NCI-H1417 treated with DMSO at 0.1 percent for 48 hours (cell line): ENCODE measurements around the gene C19orf25.
"Not testable (repeated sequence)": the region's sequence is repeated elsewhere in the genome, so short reads cannot be mapped to it uniquely, and the experiment has no call there.

Source experiments
- DNase-seq: peaks from one replicate; lab custom pipeline; 2025; lab: John Stamatoyannopoulos, UW

Gene C19orf25

GRCh38 chr19:1512671-1513498 is 33.9 kb upstream of the C19orf25 start, which contains the start of gene ADAMTSL5:
Gene ADAMTSL5, minus strand, starts transcription at chr19:1513019. Its CDS starts 2,076 bp downstream, at chr19:1510943.
- no peak for DNase-seq

GRCh38 chr19:1511318-1512317 is 32.6 kb upstream of the C19orf25 start:
- DNase-seq, result no peak

DNA sequence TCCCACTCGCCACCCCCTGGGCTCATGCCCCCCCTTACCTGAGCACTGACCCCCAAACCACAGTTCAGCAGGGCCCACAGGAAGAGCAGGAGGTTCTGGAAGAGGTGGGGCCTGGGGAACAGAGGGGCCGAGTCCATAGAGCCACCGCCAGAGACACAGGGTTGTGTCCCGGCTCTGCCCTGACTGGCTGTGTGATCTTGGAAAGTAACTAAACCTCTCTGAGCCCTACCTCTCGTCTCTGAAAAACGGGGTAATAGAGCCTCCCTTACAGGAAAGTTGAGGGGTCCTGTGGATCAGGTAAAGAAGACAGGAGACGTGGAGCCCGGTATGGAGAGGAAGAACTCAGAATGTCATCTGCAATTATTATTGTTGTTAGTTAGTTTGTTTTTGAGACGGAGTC is 31.8 kb upstream of the C19orf25 start:
- no peak for DNase-seq

GRCh38 chr19:1510442-1510806 is 31.4 kb upstream of the C19orf25 start:
- no peak for DNase-seq

DNA sequence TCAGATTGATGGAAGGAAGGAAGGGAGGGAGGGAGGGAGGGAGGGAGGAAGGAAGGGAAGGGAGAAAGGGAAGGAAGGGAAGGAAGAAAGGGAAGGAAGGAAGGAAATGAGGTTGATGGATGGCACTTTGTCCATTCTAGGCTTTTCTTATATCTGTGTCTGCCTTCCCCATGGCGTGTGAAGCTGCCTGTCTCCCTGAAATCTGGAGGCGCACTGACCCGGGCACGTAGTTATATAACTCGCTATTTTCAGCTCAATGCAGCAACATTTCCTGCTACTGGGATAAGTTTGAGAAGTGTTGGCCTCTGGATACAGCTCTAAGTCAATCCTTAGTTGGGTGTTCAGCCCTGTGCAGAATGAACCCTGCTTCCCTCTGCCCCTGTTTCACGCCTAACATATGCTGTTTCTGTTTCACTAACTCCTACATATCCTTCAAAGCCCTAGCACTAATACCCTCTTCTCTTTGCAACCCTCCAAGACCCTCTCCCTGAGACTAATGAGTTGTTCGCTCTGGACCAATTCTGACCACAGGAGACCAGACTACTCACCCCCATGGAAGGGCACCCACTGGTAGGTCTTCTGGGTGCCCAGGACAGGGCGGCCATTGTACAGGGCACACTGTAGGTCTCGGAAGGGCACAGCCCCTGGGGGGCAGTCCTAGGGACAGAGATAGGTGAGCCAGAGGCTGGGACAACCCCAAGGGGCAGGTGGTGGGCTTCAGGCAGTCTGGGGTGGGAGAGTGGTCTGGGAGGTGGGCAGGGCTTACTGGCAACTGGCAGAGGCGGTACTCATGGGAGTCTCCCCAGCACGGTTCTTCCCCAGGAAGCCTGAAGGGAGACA is 30.8 kb upstream of the C19orf25 start:
- no peak for DNase-seq

DNA sequence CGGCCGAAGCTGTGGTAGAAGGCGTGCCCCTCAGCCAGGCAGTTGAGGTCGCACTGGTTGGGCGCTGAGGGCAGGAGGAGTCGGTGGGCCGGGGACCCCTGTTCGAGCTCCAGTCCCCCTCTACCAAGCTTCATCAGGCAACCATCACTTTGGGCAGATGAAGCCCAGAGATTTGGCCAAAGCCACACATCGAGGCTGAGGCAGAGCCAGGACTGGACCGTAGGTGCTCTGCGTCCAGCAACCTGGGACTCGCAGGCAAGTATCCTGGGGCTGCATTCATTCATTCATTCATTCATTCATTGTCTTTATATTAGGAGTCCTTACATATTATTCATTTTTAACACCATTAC is 29.5 kb upstream of the C19orf25 start:
- no peak for DNase-seq

- DNase-seq, result peak; percentile 92
Observed at GRCh38 chr19:1507763-1508506, 28.9 kb upstream of the C19orf25 start.

GRCh38 chr19:1507192-1507660 is 28.2 kb upstream of the C19orf25 start:
- DNase-seq, result no peak

DNA sequence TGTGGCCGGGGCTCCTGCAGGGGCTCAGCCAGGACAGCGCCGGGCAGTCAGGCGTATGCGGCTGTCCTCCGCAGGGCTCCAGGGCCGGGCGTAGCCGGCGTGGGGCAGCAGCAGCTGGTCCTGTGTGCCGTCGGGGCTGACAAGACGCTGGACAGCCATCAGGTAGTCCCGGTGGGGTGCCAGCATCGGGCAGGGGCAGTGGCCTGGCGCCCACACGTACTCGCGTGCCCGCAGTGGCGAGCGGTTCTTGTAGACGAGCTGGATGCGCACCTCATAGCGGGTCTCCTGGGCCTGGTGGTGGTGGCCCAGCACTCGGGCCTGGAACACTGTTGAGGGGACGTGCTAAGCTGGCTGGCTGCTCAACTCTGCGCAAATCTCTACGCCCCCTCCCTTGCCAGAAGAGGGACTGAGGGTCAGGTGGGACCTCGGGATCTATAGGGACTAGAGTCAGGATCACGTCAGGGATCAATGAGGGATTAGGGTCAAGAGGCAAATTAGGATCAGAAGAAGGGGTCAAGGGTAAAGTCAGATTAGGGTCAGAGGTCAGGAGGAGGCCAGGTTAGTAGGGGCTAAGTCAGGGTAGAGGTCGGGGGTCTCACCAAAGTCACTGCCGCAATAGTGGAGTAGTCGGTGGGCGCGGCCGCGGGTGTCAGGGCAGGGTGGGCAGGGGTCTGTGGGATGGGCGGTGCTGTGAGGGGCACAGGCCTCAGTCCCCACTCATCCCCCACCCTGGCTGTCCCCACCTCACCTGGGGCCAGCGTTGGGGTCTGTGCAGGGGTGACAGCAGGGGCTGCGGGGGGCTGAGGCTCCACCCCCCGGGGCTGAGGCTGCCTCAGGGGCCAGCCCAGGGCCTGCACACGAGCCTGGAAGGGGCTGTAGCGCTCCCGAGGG is 27.2 kb upstream of the C19orf25 start:
- no peak for DNase-seq

DNA sequence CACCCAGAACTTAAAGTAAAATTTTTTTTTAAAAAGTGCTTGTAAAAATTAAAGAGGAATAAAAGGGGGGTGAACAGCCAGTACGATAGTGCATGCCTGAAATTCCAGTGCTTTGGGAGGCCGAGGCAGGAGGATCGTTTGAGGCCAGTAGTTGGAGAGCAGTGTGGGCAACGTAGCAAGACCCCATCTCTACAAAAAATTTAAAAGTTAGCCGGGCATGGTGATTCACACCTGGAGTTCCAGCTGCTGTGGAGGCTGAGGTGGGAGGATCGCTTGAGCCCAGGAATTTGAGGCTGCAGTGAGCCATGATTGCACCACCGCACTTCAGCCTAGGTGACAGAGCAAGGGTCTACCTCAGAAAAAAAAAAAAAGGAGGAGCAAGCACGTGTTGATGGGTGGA is 26.0 kb upstream of the C19orf25 start:
- DNase-seq, result no peak

DNA sequence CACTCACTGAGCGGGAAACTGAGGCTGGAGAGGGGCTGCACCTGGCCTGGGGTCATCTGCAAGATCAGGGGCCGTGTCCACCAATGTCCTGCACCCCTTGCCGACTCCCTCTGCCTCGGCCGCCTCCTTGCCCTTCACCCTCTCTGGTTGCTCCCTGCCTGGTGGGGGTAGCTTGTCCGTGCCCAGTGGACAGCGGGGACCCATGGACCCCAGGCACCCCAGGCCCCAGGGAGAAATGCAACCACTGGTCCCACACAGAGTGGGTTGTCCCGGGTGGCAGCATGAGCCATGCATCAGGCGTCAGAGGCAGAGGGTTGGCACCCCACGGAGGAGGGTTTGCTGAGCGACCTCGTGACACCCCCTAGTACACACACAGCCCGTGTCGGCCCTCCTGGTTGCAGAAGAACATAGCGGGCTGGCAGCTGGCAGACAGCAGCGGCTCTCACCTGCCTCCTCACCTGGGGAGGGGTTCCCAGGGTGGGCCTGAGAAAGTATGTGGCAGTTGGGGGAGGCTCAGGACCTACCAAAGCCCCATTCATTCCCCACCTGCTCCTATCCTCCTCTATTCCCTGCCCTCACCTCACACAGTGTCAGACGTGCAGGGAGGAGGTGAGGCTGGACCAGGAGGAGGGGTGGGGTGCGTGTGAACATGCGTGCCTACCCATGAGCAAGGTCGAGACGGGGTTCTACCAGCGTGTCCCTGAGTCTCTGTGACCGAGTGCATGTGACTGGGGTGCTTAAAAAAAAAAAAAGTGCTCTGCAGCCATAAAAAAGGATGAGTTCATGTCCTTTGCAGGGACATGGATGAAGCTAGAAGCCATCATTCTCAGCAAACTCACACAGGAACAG is 25.1 kb upstream of the C19orf25 start:
- DNase-seq, result no peak

DNA sequence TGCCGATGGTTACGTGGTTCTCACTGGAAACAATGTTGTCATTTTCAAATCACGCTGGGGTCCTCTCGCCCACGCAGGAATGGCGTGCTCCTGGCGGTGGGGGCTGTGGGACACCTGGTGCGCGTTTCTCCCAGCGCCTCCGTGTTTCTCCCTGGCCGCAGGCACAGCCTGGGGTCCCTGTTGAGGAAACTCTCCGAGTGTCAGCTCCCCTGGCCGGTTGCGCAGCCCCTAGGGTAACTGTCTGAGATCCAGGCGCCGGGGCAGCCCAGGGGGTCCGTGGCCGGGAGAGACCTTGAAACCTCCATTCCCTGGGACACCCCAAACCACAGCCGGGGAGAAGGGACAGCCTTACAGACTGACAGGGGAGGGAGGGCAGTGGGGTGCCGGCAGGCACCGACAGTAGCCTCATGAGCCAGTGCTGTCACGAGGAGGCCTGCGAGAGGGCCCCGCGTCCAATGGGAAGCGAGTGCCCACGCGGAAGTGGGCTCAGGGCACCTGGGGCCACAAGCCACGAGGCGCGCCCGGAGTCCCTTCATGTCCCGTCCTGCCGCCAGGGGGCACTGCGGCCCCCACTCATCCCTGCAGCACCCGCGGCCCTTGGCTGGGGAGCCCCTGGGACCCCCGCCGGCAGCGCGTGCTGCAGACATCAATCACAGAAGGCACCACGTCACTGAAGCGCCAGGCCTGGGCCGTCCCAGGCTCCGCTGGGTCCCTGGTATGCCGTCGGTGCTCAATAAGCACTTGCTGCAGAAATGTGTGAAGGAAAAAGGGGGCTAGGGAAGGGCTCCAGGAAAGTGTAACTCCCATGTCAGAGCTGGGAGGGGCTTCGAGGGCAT is 24.3 kb upstream of the C19orf25 start:
- peak; percentile 6 for DNase-seq

- no peak for DNase-seq
Observed at GRCh38 chr19:1502433-1503088, 23.5 kb upstream of the C19orf25 start.

- no peak for DNase-seq
Observed at GRCh38 chr19:1501200-1501595, 22.2 kb upstream of the C19orf25 start.

GRCh38 chr19:1499231-1499630 is 20.2 kb upstream of the C19orf25 start:
- DNase-seq, result not testable (repeated sequence)

DNA sequence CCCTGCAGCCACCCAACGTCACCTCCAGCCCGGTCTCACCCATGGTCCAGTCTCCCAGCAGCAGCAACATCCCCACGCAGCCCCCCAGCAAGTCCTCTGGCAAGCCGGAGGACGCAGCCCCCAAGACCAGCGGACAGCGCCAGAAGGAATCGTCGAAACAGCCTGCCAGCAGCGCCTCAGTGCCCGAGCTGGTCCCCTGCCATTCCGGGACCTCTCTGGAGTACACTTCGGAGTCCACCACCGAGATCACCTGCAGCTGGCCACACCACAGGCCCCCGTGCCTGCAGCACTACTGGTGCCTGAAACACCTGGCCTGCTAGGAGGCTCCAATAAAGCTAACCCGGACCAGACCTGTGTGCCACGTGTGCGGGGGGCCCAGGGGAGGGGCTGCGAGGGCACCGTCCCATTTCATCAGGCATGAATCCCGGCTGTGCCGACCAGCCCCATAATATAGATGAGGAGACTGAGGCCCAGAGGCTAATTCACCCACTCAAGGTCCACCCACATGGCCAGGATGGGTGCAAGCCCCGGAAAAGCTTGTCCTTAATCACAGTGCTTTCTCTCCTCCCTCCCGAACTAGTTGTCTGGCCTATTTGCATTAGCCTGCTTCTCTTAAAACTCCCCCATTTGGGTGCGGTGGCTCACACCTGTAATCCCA is 18.7 kb upstream of the C19orf25 start:
- no peak for DNase-seq
